ENCODE measurements around the gene RPS16. TPM values are rescaled to one million over a fixed set of nuclear protein-coding genes. Genes with fewer than 3 reads are reported as not detected.

RPS16 gene
- total and polyA plus RNA-seq, 9 of the 15 experiments (the other 6 are each of a cell fraction or from before 2014, with no cell fraction given) = 82.6 to 3,671 (median 2,204) TPM

GRCh38 chr19:39406656-39407409 is 28.9 kb downstream of the RPS16 start, which contains the start of gene ZFP36 (continued):
- TF ChIP-seq THAP12 (CRISPR knock-in tag; IDR thresholded peaks at IDR 0.05) (0 out of 2 replicates have a peak, but pooled peaks have one; percentile 49), GTF2E2 (tag; IDR thresholded peaks at IDR 0.05) (no peak), KLF16 (IDR thresholded peaks at IDR 0.05) (no peak), ZBTB26 (CRISPR knock-in tag; IDR thresholded peaks at IDR 0.05) (no peak), CREB3L1 (IDR thresholded peaks at IDR 0.05; ENCODE audit: borderline replicate concordance, low read depth) (no peak; the same call in 1 of the 2 replicates), ZNF318 (IDR thresholded peaks at IDR 0.05; ENCODE audit: borderline replicate concordance in 1 of 2, low read depth in 1 of 2) (no peak), ZNF668 (CRISPR knock-in tag; IDR thresholded peaks at IDR 0.05) (no peak), TBL1XR1 (IDR thresholded peaks at IDR 0.05; ENCODE audit: low read length in 2 of 2) (no peak), NR1H2 (CRISPR knock-in tag; IDR thresholded peaks at IDR 0.05) (0 out of 2 replicates have a peak, but pooled peaks have one; percentile 24), THAP7 (CRISPR knock-in tag; IDR thresholded peaks at IDR 0.05) (no peak), EZH2 (IDR thresholded peaks at IDR 0.05; ENCODE audit: borderline replicate concordance, low read depth, low read length) (no peak), ZFP30 (CRISPR knock-in tag; IDR thresholded peaks at IDR 0.05; ENCODE audit: borderline replicate concordance) (no peak)

Measured in K562 (cell line).